Stimulated activated CD8-positive, alpha-beta memory T cell treated with anti-CD3 and anti-CD28 coated beads, Interleukin-7, amount 100 ng/mL, for 4 hours (primary cell): ENCODE results near the gene ATF4.

Experiments used
- DNase-seq, 2 donors: peaks; one replicate each; pipeline ENCODE4 v3.0.0-alpha.2; 2020; ENCODE audit warnings: low read depth in 2 of 2

ATF4 gene

GRCh38 chr22:39556970-39557841 is 36.8 kb downstream of the ATF4 start:
- DNase-seq, result peak; percentile 17 to 19

GRCh38 chr22:39558254-39558727 is 37.9 kb downstream of the ATF4 start:
- DNase-seq, result no peak

DNA sequence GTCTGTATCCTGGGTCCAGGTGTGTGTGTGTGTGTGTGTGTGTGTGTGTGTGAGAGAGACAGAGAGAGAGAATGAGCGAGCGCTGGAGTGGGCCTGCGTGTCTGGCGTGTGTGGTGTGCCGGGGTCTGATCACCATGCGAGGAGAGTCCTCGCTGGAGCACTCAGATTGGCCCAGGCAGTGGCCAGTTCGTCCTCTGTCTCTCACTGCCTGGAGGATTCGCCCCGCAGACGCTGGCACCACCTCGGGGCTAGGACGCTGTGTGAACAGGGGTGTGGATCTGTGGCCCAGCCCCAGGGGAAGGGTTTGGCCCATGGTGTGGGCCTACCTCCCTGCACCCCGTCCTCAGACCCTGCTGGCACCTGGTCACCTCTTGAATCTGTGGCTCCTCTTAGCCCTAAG is 38.6 kb downstream of the ATF4 start:
- DNase-seq, result no peak

DNA sequence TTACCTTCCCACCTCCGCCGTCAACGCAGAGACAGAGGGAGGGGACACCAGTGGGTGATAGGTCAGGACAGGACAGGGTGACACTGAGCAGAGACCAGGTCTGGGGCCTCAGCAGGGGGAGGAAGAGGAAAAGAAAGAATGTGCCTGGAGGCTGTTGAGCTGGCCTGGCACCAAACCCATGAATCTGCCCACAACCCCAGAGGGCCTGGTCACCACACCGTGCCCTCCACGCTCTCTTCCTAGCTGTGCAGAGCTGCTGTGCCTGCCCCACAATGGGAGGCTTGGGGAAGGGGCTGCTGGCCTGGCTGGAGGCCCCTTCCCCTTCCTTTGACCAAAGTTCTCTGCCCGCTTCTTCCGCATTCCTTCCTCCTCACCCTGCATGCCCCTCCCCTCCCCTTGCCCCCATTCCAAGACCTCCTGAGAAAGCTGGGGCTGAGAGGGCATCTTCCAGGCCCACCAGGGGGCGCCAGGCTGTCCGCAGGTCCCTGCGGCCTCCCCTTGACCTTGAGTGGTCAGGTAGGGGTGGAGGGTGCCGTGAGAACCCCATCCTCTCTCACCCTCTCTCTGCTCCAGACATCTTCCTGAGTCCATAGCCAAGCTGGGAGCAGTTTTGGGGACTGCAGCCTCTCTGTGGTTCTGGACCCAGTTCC is 39.2 kb downstream of the ATF4 start:
- DNase-seq, result no peak

GRCh38 chr22:39560127-39560526 is 39.8 kb downstream of the ATF4 start:
- no peak for DNase-seq

DNA sequence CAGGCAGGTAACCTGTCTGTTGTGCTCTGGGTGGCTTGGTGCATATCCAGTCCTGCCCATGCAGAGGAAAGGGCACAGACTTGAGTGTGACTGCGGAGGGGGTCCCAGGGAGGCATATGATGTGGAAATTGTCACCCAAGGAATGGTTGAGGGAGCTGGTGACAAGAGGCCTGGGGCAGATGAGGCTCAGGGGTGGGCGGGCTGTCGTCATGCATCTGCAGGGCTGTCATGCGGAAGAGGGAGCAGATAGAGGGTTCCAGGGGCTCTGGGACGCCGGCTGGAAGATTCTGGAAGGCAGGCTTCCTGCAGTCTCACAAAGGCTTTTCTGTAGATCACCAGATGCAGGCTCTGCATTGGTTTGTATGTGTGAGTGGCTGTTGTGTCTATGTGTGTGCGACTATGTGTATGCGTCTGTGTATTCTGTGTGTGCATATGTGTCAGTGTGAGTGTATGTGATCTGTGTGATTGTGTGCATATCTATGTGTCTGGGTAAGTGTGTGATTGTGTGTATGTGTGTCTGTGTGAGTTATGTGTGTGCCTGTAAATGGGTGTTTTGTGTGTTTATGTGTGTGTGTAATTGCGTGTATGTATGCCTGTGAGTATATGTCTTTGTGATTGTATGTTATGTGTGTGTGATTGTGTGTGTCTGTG is 42.6 kb downstream of the ATF4 start:
- no peak for DNase-seq

GRCh38 chr22:39563571-39564428 is 43.4 kb downstream of the ATF4 start:
- DNase-seq, result no peak

DNA sequence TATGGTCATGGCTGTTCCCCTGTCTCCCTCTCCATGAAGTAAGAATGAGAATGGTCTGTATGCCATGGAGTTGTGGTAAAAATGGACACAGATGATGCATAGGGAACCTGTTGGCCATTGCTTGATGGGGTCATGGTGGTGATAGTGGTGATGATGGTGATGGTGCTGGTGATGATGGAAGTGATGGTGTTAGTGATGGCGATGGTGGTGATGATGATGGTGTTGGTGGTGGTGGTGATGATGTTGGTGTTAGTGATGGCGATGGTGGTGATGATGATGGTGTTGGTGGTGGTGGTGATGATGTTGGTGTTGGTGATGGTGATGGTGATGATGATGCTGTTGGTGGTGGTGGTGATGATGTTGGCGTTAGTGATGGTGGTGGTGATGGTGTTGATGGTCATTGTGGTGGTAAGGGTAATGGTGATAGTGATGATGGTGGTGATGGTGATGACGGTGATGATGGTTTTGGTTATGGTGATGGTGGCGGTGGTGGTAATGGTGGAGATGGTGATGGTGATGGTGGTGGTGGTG is 45.1 kb downstream of the ATF4 start:
- DNase-seq, result no peak

GRCh38 chr22:39567135-39567946 is 47.0 kb downstream of the ATF4 start:
- peak in 1 of 2 donors; percentile 6 for DNase-seq

DNA sequence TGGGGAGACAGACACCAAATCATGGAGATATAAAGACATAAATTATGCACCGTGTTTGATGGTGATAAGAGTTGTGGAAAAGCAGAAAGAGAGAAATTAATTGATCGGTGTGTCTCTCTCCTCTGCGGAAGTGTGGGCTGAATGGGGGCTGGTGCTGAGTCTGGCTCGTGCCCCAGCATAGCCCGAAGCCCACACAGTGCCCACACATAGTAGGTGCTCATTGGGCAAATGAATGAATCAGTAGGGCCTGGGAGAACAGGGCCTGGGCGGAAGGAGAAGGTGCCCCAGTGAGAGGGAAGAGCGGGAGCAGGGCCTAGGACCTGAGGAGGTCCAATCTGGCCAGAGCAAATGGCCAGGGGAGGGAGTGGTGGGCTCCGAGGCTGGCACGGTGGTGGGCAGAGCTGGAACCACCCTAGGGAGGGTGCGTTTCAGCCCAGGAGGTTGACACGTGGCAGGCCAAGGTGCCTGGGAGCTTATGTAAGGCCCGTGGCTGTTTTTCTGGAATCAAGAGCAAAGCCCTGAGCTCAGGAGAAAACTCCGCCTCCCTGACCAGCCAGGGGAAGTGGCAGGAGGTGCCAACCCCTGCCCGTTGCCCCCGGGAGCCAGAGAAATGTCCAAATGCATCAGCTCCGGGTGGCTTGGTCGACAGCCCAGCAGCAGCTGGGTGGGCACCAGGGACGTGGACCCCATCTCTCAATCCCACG is 48.1 kb downstream of the ATF4 start:
- no peak for DNase-seq

DNA sequence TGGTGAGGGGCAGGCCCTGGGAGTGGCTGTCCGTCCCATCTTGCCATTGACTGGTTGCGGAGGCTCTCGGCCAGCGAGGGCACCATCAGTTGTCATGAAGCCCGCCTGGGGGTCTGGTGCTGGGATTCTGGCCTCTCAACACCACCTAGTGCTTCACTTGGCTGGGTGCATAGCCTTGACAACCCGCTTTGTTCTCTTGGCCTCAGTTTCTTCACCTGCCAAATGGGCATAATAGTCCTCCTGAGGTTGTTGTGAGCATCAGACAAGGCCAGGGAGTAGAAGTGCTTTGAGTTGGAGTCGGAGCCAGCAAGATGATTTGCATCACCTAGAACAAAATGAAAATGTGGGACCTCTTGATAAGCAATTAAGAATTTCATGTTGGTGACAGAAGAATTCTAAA is 48.7 kb downstream of the ATF4 start:
- no peak for DNase-seq

DNA sequence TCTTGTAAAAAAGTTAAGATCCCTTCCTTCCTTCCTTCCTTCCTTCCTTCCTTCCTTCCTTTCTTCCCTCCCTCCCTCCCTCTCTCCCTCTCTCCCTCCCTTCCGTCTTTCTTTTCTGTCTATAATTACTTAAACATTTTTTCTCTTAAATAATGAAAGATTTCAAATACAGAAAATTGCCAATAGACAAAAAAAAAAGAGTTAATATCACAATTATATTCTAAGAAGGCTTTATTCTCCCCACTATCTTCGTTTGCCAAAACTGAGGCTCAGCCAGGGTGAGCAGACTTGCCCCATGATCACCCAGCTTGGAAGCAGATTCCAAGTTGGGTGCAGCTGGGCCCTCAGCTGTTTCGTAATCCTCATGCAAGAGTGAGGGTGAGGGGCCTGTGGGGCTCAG is 49.9 kb downstream of the ATF4 start:
- no peak for DNase-seq

GRCh38 chr22:39570665-39571064 is 50.3 kb downstream of the ATF4 start, which contains the start of gene CACNA1I:
Gene CACNA1I (plus strand): TSS chr22:39570753. CDS start chr22:39570753, 0 bp downstream.
- DNase-seq, result no peak

DNA sequence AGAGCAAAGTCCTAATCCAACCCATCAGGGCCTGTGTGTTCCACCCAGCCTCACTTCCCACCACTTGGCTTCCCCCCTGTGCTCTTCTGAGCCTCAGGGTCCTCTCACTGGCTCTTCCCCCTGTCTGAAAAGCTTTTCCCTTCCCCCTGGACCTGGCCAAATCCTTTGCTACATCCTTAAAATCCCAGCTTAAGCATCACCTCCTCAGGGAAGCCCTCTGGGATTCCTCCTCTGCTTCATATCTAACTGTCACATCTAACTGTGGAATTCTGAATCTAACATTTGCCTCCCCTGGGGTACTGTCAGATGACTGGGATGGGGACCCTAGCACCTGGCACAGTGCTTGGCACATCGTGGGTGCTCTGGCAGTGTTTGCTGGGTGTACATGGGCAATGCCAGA is 51.2 kb downstream of the ATF4 start:
- DNase-seq, result no peak
